ENCODE measurements around the gene FOXP1.
A peak's percentile ranks its signal among the peaks of the same experiment; 100 is the strongest.

Gene FOXP1

GRCh38 chr3:71064956-71065763, 518.4 kb downstream of the FOXP1 start:
- Histone ChIP-seq H3K4me3 (ENCODE audit: low read depth, low read length) (peak overlapping the region; percentile 86), H3K9me3 (no peaks in the 10 kb centered on the region), H3K27me3 (no peaks in the 10 kb centered on the region), H3K36me3 (no peaks in the 10 kb centered on the region; the same call in 1 of the 2 replicates), H3K4me1 (peaks cover 20% of the 10 kb centered on the region)
- no peak for TF ChIP-seq CTCF (IDR thresholded peaks at IDR 0.05; ENCODE audit: low read depth, low read length)
- peak; percentile 64 for DNase-seq

GRCh38 chr3:71064291-71064955, 519.1 kb downstream of the FOXP1 start:
- H3K4me1 ChIP-seq: peaks cover 20% of the 10 kb centered on the region
- no peak for TF ChIP-seq CTCF (IDR thresholded peaks at IDR 0.05; ENCODE audit: low read depth, low read length)
- no peaks in the 10 kb centered on the region; the same call in 1 of the 2 replicates for H3K36me3 ChIP-seq
- no peaks in the 10 kb centered on the region for H3K27me3 ChIP-seq
- no peak for DNase-seq
- peak overlapping the region; percentile 84 for H3K4me3 ChIP-seq (ENCODE audit: low read depth, low read length)
- no peaks in the 10 kb centered on the region for H3K9me3 ChIP-seq

GRCh38 chr3:71063773-71064290, 519.7 kb downstream of the FOXP1 start:
- Histone ChIP-seq H3K4me1 (peaks cover 20% of the 10 kb centered on the region), H3K9me3 (no peaks in the 10 kb centered on the region), H3K4me3 (ENCODE audit: low read depth, low read length) (peak overlapping the region; percentile 84), H3K27me3 (no peaks in the 10 kb centered on the region), H3K36me3 (no peaks in the 10 kb centered on the region; the same call in 1 of the 2 replicates)
- no peak for TF ChIP-seq CTCF (IDR thresholded peaks at IDR 0.05; ENCODE audit: low read depth, low read length)
- no peak for DNase-seq

- Histone ChIP-seq H3K27me3 (no peaks in the 10 kb centered on the region), H3K4me1 (peaks cover 20% of the 10 kb centered on the region), H3K4me3 (ENCODE audit: low read depth, low read length) (peak overlapping the region; percentile 84), H3K9me3 (no peaks in the 10 kb centered on the region), H3K36me3 (no peaks in the 10 kb centered on the region)
- TF ChIP-seq CTCF (IDR thresholded peaks at IDR 0.05; ENCODE audit: low read depth, low read length): no peak
- DNase-seq: no peak
Observed at GRCh38 chr3:71062952-71063772, 520.4 kb downstream of the FOXP1 start.

GRCh38 chr3:71062037-71062932, 521.2 kb downstream of the FOXP1 start:
- H3K36me3 ChIP-seq: no peaks in the 10 kb centered on the region
- peaks cover 20% of the 10 kb centered on the region for H3K4me1 ChIP-seq
- H3K27me3 ChIP-seq: no peaks in the 10 kb centered on the region
- no peak overlapping the region for H3K4me3 ChIP-seq (ENCODE audit: low read depth, low read length)
- no peak for DNase-seq
- TF ChIP-seq CTCF (IDR thresholded peaks at IDR 0.05; ENCODE audit: low read depth, low read length): no peak
- H3K9me3 ChIP-seq: no peaks in the 10 kb centered on the region

Data from BE2C (cell line).